ENCODE results near the gene CCNY.

Gene CCNY

GRCh38 chr10:35611750-35612149 lies 275.4 kb downstream of the CCNY start:
- no peak for ATAC-seq (replicated peaks)
- Mint-ChIP-seq H3K9me3 (peaks cover 7 to 8% of the 10 kb centered on the region in 2 donors), H3K27me3 (peaks cover 39 to 68% of the 10 kb centered on the region in 2 donors), H3K4me3 (no peak overlapping the region), H3K36me3 (peaks cover 4 to 7% of the 10 kb centered on the region in 2 donors), H3K4me1 (peaks cover 8 to 10% of the 10 kb centered on the region in 2 donors), H3K27ac (no peak overlapping the region)
- DNase-seq: no peak

GRCh38 chr10:35612385-35613106 lies 276.2 kb downstream of the CCNY start:
- Mint-ChIP-seq H3K27me3 (peaks cover 33 to 61% of the 10 kb centered on the region in 2 donors), H3K27ac (no peak overlapping the region), H3K4me3 (no peak overlapping the region), H3K36me3 (peaks cover 4 to 7% of the 10 kb centered on the region in 2 donors), H3K9me3 (peaks cover 7 to 8% of the 10 kb centered on the region in 2 donors), H3K4me1 (peaks cover 3 to 5% of the 10 kb centered on the region in 2 donors)
- ATAC-seq (replicated peaks) (no peak), DNase-seq (no peak)

- Mint-ChIP-seq H3K4me1 (no peaks in the 10 kb centered on the region), H3K4me3 (no peak overlapping the region), H3K9me3 (peaks cover 7 to 8% of the 10 kb centered on the region in 2 donors), H3K27me3 (peaks cover 29 to 56% of the 10 kb centered on the region in 2 donors), H3K36me3 (peaks cover 4 to 7% of the 10 kb centered on the region in 2 donors), H3K27ac (no peak overlapping the region)
- ATAC-seq (replicated peaks) (no peak), DNase-seq (no peak)
Measured at GRCh38 chr10:35613107-35613440, 276.8 kb downstream of the CCNY start.

- no peak for ATAC-seq (replicated peaks)
- Mint-ChIP-seq H3K36me3 (peaks cover 4 to 7% of the 10 kb centered on the region in 2 donors), H3K27ac (no peak overlapping the region), H3K27me3 (peaks cover 29 to 57% of the 10 kb centered on the region in 2 donors), H3K4me1 (no peaks in the 10 kb centered on the region), H3K4me3 (no peak overlapping the region), H3K9me3 (peaks cover 7 to 8% of the 10 kb centered on the region in 2 donors)
- no peak for DNase-seq
Measured at GRCh38 chr10:35613597-35614226, 277.4 kb downstream of the CCNY start.

GRCh38 chr10:35614312-35614711 lies 278.0 kb downstream of the CCNY start:
- DNase-seq (no peak), ATAC-seq (replicated peaks) (no peak)
- Mint-ChIP-seq H3K27ac (no peak overlapping the region), H3K4me1 (no peaks in the 10 kb centered on the region), H3K9me3 (peaks cover 7 to 10% of the 10 kb centered on the region in 2 donors), H3K36me3 (peaks cover 4 to 7% of the 10 kb centered on the region in 2 donors), H3K4me3 (no peak overlapping the region), H3K27me3 (peaks cover 29 to 63% of the 10 kb centered on the region in 2 donors)

All from stimulated activated naive B cell treated with anti-CD40 and anti-IgM and Interleukin-4, amounts not matched to agents 10 μg/mL and 1 μg/mL and 100 μg/mL, for 72 hours (primary cell).